ENCODE results near the gene JHY. TPM values are rescaled to one million over a fixed set of nuclear protein-coding genes. Genes with fewer than 3 reads are reported as not detected.

Gene JHY
- total and polyA plus RNA-seq, 4 donors: 0.13 to 0.25 (median 0.14) TPM

- Histone ChIP-seq H3K27me3 (ENCODE audit: control insufficient read depth in 4 of 4, insufficient read depth in 4 of 4, low read length in 3 of 4) (peaks cover 9 to 27% (median 22%) of the 10 kb centered on the region in 4 donors), H3K27ac (ENCODE audit: low read depth in 1 of 2, low read length in 2 of 2) (no peak overlapping the region), H3K9me3 (ENCODE audit: control insufficient read depth in 4 of 4, low read length in 3 of 4) (no peaks in the 10 kb centered on the region), H3K9ac (ENCODE audit: low read depth in 1 of 2, low read length in 2 of 2) (no peak overlapping the region), H3K36me3 (ENCODE audit: control insufficient read depth in 4 of 4, insufficient read depth in 3 of 4, low read depth in 1 of 4, low read length in 3 of 4) (no peaks in the 10 kb centered on the region), H3K4me1 (ENCODE audit: control insufficient read depth in 4 of 4, insufficient read depth in 4 of 4, low read length in 3 of 4) (peaks cover 0 to 10% (median 4%) of the 10 kb centered on the region in 4 donors), H3K4me3 (ENCODE audit: low read depth in 1 of 3, low read length in 3 of 3) (no peak overlapping the region)
- TF ChIP-seq ATF3 (IDR thresholded peaks at IDR 0.05) (no peak), EGR1 (IDR thresholded peaks at IDR 0.05; ENCODE audit: low read depth in 2 of 2) (no peak), HNF4A (conservative IDR thresholded peaks at IDR 0.05) (no peak), NR2F2 (IDR thresholded peaks at IDR 0.05) (no peak), TAF1 (conservative IDR thresholded peaks at IDR 0.05) (no peak), FOXA2 (IDR thresholded peaks at IDR 0.05) (no peak)
- WGBS: 10% methylated on average over 21 of the region's 21 CpGs
- no peak for DNase-seq (ENCODE audit: low spot score)
Measured at GRCh38 chr11:122976061-122976733, 93.6 kb downstream of the JHY start.

GRCh38 chr11:122976734-122977469, 94.3 kb downstream of the JHY start:
- H3K9ac ChIP-seq (ENCODE audit: low read depth in 1 of 2, low read length in 2 of 2): no peak overlapping the region
- no peak for DNase-seq (ENCODE audit: low spot score)
- 5% methylated on average over 50 of the region's 50 CpGs for WGBS
- H3K27me3 ChIP-seq (ENCODE audit: control insufficient read depth in 4 of 4, insufficient read depth in 4 of 4, low read length in 3 of 4): peaks cover 9 to 31% (median 24%) of the 10 kb centered on the region in 4 donors
- TF ChIP-seq RAD21 (IDR thresholded peaks at IDR 0.05) (no peak), MAX (IDR thresholded peaks at IDR 0.05) (no peak), JUND (IDR thresholded peaks at IDR 0.05) (no peak), FOXA1 (IDR thresholded peaks at IDR 0.05) (no peak), CTCF (IDR thresholded peaks at IDR 0.05; ENCODE audit: low read depth, low read length, missing input control) (no peak), FOXA2 (IDR thresholded peaks at IDR 0.05) (no peak), EGR1 (IDR thresholded peaks at IDR 0.05; ENCODE audit: low read depth in 2 of 2) (no peak), RXRA (IDR thresholded peaks at IDR 0.05) (no peak), YY1 (IDR thresholded peaks at IDR 0.05) (no peak)
- no peak overlapping the region for H3K27ac ChIP-seq (ENCODE audit: low read depth in 1 of 2, low read length in 2 of 2)
- H3K36me3 ChIP-seq (ENCODE audit: control insufficient read depth in 4 of 4, insufficient read depth in 3 of 4, low read depth in 1 of 4, low read length in 3 of 4): no peaks in the 10 kb centered on the region
- H3K9me3 ChIP-seq (ENCODE audit: control insufficient read depth in 4 of 4, low read length in 3 of 4): no peaks in the 10 kb centered on the region
- H3K4me3 ChIP-seq (ENCODE audit: low read depth in 1 of 3, low read length in 3 of 3): no peak overlapping the region
- H3K4me1 ChIP-seq (ENCODE audit: control insufficient read depth in 4 of 4, insufficient read depth in 4 of 4, low read length in 3 of 4): peaks cover 0 to 10% (median 4%) of the 10 kb centered on the region in 4 donors

- no peak for DNase-seq (ENCODE audit: low spot score)
- Histone ChIP-seq H3K9ac (ENCODE audit: low read depth in 1 of 2, low read length in 2 of 2) (no peak overlapping the region), H3K4me1 (ENCODE audit: control insufficient read depth in 4 of 4, insufficient read depth in 4 of 4, low read length in 3 of 4) (peaks cover 0 to 10% (median 4%) of the 10 kb centered on the region in 4 donors), H3K36me3 (ENCODE audit: control insufficient read depth in 4 of 4, insufficient read depth in 3 of 4, low read depth in 1 of 4, low read length in 3 of 4) (no peaks in the 10 kb centered on the region), H3K27ac (ENCODE audit: low read depth in 1 of 2, low read length in 2 of 2) (no peak overlapping the region), H3K4me3 (ENCODE audit: low read depth in 1 of 3, low read length in 3 of 3) (no peak overlapping the region), H3K9me3 (ENCODE audit: control insufficient read depth in 4 of 4, low read length in 3 of 4) (no peaks in the 10 kb centered on the region), H3K27me3 (ENCODE audit: control insufficient read depth in 4 of 4, insufficient read depth in 4 of 4, low read length in 3 of 4) (peaks cover 9 to 36% (median 27%) of the 10 kb centered on the region in 4 donors)
- whole genome bisulfite sequencing: 6% methylated on average over 50 of the region's 50 CpGs
- TF ChIP-seq SP1 (IDR thresholded peaks at IDR 0.05): no peak
- TF ChIP-seq MAX (IDR thresholded peaks at IDR 0.05): no peak
- TF ChIP-seq RXRA (IDR thresholded peaks at IDR 0.05): no peak
- TF ChIP-seq YY1 (IDR thresholded peaks at IDR 0.05): no peak
- no peak for TF ChIP-seq FOXA1 (IDR thresholded peaks at IDR 0.05)
Measured at GRCh38 chr11:122977470-122978298, 95.1 kb downstream of the JHY start.
